Tibial nerve (tissue), 4 donors: ENCODE results near the gene CPN1.
A peak's percentile ranks its signal among the peaks of the same experiment; 100 is the strongest.

Experiments
- CTCF ChIP-seq, 5 experiments: fragments of 200-600 bp in 3 of 5; fragments of 450-650 bp in 2 of 5; sonication (generic) in 3 of 5; IDR thresholded peaks; one replicate each; pipeline ENCODE4 v1.5.1; 2016 to 2019; ENCODE audit warnings: antibody characterized with exemption in 5 of 5, mild to moderate bottlenecking in 3 of 5, moderate library complexity in 2 of 5
- EP300 ChIP-seq, 2 donors: sonication (generic); formaldehyde crosslinking; IDR thresholded peaks; one replicate each; pipeline ENCODE4 v1.6.1; 2017; ENCODE audit warnings: antibody characterized with exemption in 2 of 2, mild to moderate bottlenecking in 1 of 2
- POLR2A ChIP-seq, 2 donors: fragments of 450-650 bp; IDR thresholded peaks; one replicate each; pipeline ENCODE4 v1.6.1; 2017; ENCODE audit warnings: antibody characterized with exemption in 2 of 2, mild to moderate bottlenecking in 2 of 2, moderate library complexity in 2 of 2

- no peak for TF ChIP-seq CTCF (IDR thresholded peaks at IDR 0.05)
- TF ChIP-seq POLR2A (IDR thresholded peaks at IDR 0.05) = no peak
- peak in 1 of 2 donors; percentile 55 for TF ChIP-seq EP300 (IDR thresholded peaks at IDR 0.05)
Measured at GRCh38 chr10:100129424-100129823, 47.8 kb upstream of the CPN1 start.
